Placental pericyte (primary cell): ENCODE measurements around the gene BANF2. TPM values are rescaled to one million over a fixed set of nuclear protein-coding genes. Genes with fewer than 3 reads are reported as not detected.

Experiments
- total RNA-seq: library from RNA; depleted of rRNA; stranded (reverse); fragments of >200 nt; gene quantifications from 2 replicates; pipeline ENCODE4 v1.2.3, GENCODE V29; 2012

The BANF2 gene
- not detected in 2 replicates for total RNA-seq

GRCh38 chr20:17699931-17700351 lies at the start of gene BANF2:
BANF2 (plus strand) TSS chr20:17699966; CDS start chr20:17725026, 25,060 bp downstream.

DNA sequence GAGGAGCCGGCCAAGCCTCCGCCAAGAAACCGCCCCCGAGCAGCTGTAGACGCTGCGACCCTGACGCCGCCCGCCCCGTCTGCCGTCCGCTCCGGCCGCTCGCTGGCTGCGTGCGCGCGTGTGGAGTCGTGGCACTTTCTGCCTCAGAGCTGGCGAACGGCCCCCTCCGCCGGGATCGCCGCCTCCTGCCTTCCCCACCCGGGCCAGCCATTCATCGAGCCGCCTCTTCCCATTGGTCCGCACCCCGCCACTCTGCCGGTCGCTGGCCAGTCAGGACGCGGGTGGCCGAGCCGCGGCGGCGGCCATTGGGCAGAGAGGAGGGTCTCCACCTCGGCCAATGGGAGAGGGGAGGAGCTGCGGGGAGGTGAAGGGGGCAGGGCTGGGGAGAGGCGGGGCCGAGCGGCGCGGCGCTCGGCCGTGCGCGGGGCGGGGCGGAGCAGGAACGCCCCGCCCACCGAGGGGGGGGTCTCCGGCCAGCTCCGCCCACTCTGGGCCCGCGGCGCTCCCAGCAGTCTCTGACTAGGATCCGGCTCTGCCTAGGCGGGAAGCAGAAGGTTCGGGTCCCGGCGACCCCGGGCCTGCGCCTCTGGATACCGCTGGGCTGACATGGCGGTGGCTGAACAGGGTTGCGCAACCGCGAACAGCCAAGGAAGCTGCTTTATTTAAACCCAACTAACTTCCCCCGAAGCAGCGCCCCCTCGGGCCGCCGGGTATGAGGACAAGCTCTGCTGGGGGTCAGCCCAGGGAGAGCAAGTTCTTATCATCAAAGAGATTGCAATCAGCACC lies 17.5 kb upstream of the BANF2 start, which contains the start of gene RRBP1:
Gene RRBP1, minus strand, starts transcription at position 140 of the 786 bp plus-strand sequence. CDS start 21,735 bp downstream, outside the sequence.

Other genes with a start within 250 kb of the BANF2 start
- gene BFSP1, start 168.6 kb upstream of the BANF2 start, total RNA-seq, result 3.9 and 4.7 TPM in 2 replicates
- 350 and 372 TPM in 2 replicates for gene DSTN, start 129.9 kb upstream of the BANF2 start, total RNA-seq
- gene RRBP1, start 17.7 kb upstream of the BANF2 start, total RNA-seq, result 175 and 228 TPM in 2 replicates